Activated CD8-positive, alpha-beta memory T cell treated with anti-CD3 and anti-CD28 coated beads, Interleukin-2, amount 50 U/mL, for 24 hours (primary cell): ENCODE measurements around the gene HECTD4.

Source experiments
- DNase-seq: peaks from one replicate; pipeline ENCODE4 v3.0.0-alpha.2; 2020; ENCODE audit errors: extremely low read depth

Gene HECTD4

GRCh38 chr12:112179341-112179740 lies 202.9 kb downstream of the HECTD4 start:
- DNase-seq: no peak

DNA sequence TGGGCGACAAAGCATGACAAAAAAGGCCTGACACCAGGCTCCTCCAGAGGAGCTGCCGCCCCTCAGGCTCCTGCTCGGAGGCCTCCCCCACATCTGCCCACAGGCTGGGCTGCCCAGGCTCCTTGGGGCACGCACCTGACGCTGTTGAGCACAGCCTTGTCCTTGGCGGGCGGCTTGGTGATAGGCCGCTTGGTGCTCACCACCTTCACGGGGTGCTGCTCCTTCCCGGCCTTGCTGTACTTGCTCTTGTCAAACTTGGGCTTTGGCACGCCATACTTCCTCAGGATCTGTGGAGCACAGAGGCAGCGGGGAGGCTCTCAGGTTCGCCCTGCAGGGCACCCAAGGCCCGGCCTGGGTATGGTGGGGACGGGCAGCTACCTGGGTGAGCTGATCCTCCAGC lies 203.4 kb downstream of the HECTD4 start:
- no peak for DNase-seq

GRCh38 chr12:112176321-112177010 lies 205.8 kb downstream of the HECTD4 start:
- DNase-seq: no peak

DNA sequence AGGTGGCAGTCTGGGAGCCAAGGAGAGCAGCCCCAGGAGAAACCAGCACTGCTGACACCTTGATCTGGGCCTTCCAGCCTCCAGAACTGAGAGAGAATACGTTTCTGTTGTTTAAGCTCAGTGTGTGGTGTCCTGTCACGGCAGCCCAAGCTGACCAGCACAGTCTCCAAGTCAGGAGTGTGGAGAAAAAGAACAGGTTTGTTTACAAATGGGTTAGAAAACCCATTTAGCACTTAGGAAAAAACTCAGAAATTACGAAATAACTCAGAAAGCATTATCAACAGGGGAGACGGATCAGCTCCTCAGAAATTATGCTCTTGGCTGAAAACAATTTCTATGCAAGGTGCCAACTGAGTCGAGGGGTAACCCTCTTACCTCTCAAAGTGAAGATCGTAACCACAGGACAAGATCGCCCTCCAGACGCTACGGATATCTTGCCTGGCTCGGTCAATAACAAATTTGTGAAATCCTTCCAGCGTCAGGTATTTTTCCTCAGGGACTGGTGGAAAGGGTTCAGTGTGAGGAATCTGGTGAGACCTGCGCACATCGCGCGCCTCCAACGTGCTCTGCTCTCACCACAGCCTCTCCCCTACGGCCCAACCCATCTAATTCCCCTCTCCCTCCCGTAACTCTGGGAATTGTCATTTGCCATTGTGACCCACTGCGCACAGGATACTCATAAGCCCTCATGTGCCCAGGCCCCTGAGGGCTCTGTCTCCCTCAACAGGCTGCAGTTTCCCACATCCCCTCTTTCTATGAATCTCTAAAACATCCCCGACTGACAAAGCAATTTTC lies 206.7 kb downstream of the HECTD4 start:
- DNase-seq: no peak

- no peak for DNase-seq
Measured at GRCh38 chr12:112172556-112173324, 209.5 kb downstream of the HECTD4 start.

DNA sequence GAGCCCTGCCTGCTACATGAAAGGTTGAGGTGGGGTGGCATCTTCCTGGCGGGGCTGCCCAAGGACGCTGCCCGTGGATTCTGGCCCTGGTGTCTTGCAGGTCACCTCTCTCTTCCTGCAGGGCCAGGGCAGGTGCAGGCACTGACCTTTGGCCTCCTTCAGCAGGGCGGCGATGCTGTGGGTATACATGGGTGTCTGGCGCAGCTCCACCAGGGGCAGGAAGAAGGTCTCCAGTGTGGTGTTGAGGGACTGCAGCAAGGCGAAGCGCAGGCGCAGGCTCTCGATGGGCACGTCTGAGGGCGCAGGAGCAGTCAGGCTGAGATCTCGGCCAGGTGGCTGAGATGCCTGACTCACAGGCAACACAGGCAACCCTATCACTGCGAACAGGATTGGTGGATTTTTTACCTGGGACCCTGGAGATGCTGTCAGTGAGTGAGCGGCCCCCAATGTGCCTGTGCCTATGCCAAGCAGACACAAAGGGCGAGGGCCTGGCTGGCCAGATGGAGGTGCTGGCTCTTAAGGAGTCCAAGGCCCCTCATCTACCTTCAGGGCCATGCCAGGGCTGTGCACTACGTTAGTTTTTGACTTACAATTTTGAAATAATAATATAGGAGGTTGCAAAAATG lies 211.1 kb downstream of the HECTD4 start:
- no peak for DNase-seq

DNA sequence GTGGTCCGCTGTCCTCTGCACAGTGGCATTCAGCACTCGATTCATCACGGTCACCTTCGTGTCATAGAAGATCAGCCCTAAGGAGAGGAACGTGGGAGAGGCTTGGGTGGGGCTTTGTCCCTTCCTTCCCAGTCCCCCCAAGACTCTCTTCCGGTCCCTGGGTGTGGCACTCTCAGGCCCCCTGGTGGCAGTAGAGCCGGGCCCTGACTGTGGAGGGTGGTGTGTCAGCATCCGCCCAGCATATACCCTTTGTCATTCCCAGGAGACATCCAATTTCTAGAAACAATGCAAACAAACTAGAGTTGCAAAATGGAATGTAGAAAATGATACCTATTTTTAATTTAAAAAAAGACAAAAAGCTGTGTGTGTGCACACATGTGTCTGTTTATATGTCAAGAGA lies 211.9 kb downstream of the HECTD4 start:
- DNase-seq: no peak

GRCh38 chr12:112169966-112170365 lies 212.3 kb downstream of the HECTD4 start:
- no peak for DNase-seq

- DNase-seq: no peak
Measured at GRCh38 chr12:112169161-112169872, 212.9 kb downstream of the HECTD4 start.

DNA sequence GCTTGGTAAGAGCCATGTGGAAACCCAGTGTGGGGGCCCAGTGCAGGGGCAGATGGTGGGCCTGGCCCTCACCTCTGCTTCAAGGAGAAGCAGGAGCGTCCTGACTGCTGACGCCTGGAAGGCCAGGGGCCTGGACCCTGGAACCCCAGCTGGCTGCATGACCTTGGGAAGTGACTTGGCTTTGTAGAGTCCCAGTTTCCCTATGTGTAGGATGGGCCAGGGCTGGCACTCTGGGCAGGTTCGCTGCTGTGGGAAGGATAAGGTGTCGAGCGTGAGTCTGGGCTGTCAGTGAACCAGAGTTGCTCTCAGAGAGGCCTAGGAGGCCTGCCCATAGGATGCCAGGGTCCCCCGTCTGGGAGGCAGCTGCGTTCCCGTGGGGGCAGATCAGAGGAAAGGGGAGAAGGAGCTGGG lies 213.7 kb downstream of the HECTD4 start:
- no peak for DNase-seq

- no peak for DNase-seq
Measured at GRCh38 chr12:112167718-112168525, 214.3 kb downstream of the HECTD4 start.

DNA sequence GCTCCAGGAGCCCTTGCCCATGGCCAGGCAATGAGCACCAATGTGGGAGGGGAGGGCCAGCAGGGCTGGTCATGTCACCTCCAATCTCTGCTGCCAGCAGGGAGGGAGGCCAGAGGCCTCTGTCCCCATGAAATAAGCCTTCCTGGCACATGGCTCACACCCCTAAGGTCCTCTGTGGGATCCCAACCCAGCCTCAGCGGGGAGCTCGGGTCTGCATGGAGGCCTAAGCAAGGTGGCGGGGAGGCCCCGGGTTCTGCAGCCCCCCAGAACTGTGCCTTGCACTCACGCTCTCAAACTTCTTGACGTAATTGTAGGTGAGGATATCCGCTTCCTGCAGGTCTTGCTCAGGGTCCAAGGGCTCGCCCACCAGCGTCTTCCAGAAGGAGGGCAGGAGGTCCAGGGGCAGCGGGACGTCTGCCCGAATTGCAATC lies 215.2 kb downstream of the HECTD4 start:
- no peak for DNase-seq

DNA sequence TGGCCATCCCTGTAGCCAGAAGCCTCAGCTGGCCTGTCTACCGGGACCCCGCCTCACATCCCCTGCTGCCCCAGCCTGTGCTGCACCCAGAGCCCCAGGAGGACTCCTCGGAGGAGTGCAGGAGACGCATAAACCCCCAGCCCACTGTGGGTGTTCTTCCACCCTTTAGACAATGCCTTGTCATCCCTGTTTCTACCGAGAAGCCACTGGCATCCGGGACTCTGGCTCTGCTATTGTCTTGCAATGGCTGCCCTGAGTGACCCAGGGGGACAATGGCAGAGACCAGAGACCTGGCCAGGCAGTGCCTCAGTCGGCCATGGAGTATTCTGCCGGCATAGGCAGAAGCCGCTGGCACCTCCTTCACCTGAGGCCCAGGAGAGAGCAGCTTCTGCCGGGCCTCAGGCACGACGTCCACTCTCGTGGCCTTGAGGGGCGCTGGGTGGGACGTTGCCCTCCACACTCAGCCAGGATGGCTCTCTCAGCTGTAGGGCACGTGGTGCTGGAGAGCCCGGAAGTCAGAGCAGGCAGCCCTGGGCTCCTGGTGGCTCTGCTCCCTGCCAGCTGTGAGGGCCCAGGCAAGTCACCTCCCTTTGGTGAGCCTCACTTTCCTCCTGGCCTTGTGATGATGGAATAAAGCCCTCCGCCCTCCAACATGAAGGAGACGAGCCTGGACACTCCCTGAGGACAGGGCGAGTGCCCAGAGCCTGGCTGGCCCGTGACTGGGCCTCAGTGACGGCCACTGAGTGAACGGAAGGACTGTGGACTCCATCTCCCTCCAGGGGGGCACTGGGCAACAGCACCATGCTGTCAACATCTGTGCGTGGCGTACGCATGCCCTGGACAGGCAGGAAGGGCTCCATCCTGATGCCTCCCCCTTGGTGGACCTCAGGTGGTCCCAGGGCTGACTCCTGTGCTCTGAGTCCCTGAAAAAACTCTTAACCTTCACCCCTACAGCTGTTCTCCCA lies 215.9 kb downstream of the HECTD4 start:
- DNase-seq: no peak

DNA sequence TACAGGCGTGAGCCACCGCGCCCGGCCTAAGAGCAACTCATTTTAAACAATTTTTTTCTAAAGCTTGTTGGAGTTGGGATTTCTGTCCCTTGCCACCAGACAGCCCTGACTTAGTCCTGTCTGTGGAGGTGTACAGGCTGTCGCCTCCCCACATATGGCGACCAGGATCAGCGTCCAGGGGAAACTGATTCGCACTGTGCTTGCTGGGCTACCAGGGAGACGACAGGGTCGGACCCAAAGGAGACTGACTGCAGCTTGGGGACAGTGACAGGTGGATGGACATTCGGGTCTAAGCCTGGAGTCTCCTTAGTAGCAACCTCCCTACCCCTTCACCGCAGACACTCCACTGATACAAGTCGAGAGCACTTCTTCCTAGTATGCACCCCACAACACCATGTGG lies 216.6 kb downstream of the HECTD4 start:
- DNase-seq: no peak

- no peak for DNase-seq
Measured at GRCh38 chr12:112164011-112164660, 218.1 kb downstream of the HECTD4 start.

DNA sequence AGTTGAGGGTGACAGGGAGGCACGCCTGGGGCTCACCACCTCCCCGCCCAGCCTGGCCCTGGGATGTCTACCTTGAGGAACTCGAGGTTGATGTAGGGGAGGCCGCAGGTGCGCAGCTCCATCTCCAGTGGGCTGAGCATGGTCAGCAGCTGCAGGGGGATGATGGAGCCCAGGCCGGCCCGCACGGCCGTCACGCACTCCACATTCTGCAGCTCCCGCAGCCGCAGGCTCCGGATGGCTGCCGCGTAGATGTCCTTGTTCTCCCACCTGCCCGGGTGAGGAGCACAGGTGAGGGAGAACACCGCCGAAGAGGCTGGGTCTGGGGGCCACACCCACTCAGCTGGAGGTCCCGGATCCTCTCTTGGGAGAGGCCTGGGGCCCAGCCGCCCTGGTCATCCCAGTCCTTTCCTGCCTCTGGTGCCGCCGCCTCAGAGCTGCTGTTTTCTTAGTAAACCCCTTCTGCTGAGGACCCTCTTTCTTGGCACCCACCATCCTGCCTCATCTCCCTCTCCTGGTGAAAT lies 218.7 kb downstream of the HECTD4 start:
- DNase-seq: no peak

DNA sequence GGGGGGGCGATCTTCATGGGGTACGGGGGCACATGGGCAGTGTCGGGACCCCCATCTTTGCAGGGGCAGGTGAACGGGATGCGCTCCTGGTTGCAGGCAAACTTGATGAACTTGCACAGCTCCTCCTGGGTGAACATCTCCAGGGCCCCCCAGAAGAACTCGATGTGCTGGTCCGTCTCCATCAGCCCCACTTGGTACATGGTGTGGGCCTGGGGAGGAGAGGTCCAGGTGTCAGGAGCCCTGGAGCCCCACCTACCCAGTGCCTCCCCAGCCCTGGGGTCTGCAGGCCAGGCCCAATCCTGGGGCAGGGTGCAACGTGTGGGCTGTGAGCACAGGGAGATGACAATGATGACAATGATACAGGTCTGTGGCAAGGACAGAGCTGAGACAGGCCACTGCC lies 219.2 kb downstream of the HECTD4 start:
- no peak for DNase-seq

- DNase-seq: no peak
Measured at GRCh38 chr12:112162241-112162790, 219.9 kb downstream of the HECTD4 start.
